ENCODE measurements around the gene CNTNAP5. TPM values are rescaled to one million over a fixed set of nuclear protein-coding genes. Genes with fewer than 3 reads are reported as not detected.

The CNTNAP5 gene
- total RNA-seq, 1 donor from 2014 or later = not detected

DNA sequence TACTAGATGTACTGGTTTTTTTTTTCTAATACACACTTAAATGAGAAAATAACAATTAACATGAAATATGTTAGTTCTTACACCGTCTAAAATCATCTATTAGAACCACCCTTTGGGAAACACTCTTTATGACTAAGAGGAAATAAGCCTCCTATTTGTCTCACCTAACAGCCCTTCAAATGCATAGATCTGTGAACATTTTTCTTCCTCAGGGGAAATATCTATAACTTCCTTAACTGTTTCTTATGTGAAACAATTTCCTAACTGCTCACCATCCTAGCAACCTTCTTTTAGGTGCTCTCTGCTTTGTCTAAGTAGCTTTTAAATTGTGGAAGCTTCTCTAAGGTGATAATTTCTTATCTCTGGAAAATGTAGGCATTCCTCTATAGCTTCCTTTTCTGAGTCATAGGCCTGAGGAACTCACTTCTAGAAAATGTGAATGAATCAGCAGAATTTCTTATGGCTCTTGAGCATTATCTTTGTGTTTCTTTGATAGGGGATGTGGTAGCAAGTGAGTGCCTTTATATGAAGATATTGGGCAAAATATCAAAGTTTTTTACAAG, 56.1 kb downstream of the CNTNAP5 start:
- Histone ChIP-seq H3K4me3 (ENCODE audit: low read depth, low read length) (no peak overlapping the region), H3K27me3 (ENCODE audit: control insufficient read depth, insufficient read depth, low read length) (no peaks in the 10 kb centered on the region), H3K36me3 (ENCODE audit: control insufficient read depth, insufficient read depth, low read length) (no peaks in the 10 kb centered on the region)
- peak; percentile 81 for DNase-seq (ENCODE audit: low read depth)
- no peak for FAIRE-seq
- TF ChIP-seq, protein P1, sequence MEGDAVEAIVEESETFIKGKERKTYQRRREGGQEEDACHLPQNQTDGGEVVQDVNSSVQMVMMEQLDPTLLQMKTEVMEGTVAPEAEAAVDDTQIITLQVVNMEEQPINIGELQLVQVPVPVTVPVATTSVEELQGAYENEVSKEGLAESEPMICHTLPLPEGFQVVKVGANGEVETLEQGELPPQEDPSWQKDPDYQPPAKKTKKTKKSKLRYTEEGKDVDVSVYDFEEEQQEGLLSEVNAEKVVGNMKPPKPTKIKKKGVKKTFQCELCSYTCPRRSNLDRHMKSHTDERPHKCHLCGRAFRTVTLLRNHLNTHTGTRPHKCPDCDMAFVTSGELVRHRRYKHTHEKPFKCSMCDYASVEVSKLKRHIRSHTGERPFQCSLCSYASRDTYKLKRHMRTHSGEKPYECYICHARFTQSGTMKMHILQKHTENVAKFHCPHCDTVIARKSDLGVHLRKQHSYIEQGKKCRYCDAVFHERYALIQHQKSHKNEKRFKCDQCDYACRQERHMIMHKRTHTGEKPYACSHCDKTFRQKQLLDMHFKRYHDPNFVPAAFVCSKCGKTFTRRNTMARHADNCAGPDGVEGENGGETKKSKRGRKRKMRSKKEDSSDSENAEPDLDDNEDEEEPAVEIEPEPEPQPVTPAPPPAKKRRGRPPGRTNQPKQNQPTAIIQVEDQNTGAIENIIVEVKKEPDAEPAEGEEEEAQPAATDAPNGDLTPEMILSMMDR (IDR thresholded peaks at IDR 0.05; ENCODE audit: insufficient read depth, low read length, severe bottlenecking) = no peak

GRCh38 chr2:124088616-124089015, 63.5 kb downstream of the CNTNAP5 start:
- TF ChIP-seq, protein P1 (IDR thresholded peaks at IDR 0.05; ENCODE audit: insufficient read depth, low read length, severe bottlenecking) = no peak
- FAIRE-seq (no peak), DNase-seq (ENCODE audit: low read depth) (no peak)
- H3K36me3 ChIP-seq (ENCODE audit: control insufficient read depth, insufficient read depth, low read length) = no peaks in the 10 kb centered on the region
- no peaks in the 10 kb centered on the region for H3K27me3 ChIP-seq (ENCODE audit: control insufficient read depth, insufficient read depth, low read length)
- no peak overlapping the region for H3K4me3 ChIP-seq (ENCODE audit: low read depth, low read length)

- TF ChIP-seq, protein P1 (IDR thresholded peaks at IDR 0.05; ENCODE audit: insufficient read depth, low read length, severe bottlenecking) = no peak
- FAIRE-seq = no peak
Observed at GRCh38 chr2:124091721-124092120, 66.6 kb downstream of the CNTNAP5 start.

DNA sequence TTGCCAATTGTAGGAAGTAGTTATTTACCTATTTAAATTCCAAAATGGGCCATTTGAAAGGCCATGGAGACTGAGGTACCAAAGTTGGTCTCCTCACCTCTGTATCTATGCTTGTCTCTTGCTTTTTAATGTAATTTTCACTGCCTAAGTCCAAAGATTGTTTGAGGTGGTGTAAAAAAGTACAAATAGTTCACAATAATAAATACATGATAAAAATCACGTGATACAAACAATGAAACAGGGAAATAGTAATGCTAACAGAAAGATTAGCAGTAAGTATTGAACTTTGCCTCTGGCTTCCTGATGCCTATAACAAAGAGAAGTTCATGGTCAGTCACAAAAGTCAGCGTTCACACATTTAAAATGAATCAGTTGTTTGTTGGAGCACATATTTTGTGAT, 67.6 kb downstream of the CNTNAP5 start:
- no peak overlapping the region for H3K4me3 ChIP-seq (ENCODE audit: low read depth, low read length)
- TF ChIP-seq, protein P1 (IDR thresholded peaks at IDR 0.05; ENCODE audit: insufficient read depth, low read length, severe bottlenecking) = no peak
- no peaks in the 10 kb centered on the region for H3K27me3 ChIP-seq (ENCODE audit: control insufficient read depth, insufficient read depth, low read length)
- no peaks in the 10 kb centered on the region for H3K36me3 ChIP-seq (ENCODE audit: control insufficient read depth, insufficient read depth, low read length)
- DNase-seq (ENCODE audit: low read depth) = no peak
- no peak for FAIRE-seq

More at GRCh38 chr2:124091721-124092120, 66.6 kb downstream of the CNTNAP5 start:
- H3K36me3 ChIP-seq (ENCODE audit: control insufficient read depth, insufficient read depth, low read length) = no peaks in the 10 kb centered on the region
- no peak overlapping the region for H3K4me3 ChIP-seq (ENCODE audit: low read depth, low read length)
- H3K27me3 ChIP-seq (ENCODE audit: control insufficient read depth, insufficient read depth, low read length) = no peaks in the 10 kb centered on the region
- no peak for DNase-seq (ENCODE audit: low read depth)

- no peak for FAIRE-seq
- no peaks in the 10 kb centered on the region for H3K27me3 ChIP-seq (ENCODE audit: control insufficient read depth, insufficient read depth, low read length)
- no peak for DNase-seq (ENCODE audit: low read depth)
- H3K4me3 ChIP-seq (ENCODE audit: low read depth, low read length) = no peak overlapping the region
- TF ChIP-seq, protein P1 (IDR thresholded peaks at IDR 0.05; ENCODE audit: insufficient read depth, low read length, severe bottlenecking) = no peak
- no peaks in the 10 kb centered on the region for H3K36me3 ChIP-seq (ENCODE audit: control insufficient read depth, insufficient read depth, low read length)
Observed at GRCh38 chr2:124104914-124105313, 79.8 kb downstream of the CNTNAP5 start.

DNA sequence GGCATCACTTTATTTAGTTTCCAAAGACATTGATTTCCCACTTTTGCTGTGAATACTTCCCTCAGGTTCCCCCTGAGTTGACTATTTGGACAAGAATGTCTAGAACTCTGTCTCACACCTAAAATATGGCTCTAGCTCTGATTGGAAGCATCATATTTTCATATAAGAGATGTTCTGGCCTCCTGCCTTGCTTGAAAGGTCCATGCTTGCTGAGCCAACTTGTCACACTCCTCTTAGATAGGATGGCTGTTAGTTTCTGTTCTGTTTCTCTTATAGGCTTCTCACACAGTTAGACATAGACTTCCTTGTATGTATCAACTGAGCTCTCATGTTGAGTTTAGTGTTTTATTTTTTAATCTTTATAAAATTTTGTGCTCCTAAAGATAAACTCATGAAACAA, 87.1 kb downstream of the CNTNAP5 start:
- no peak overlapping the region for H3K4me3 ChIP-seq (ENCODE audit: low read depth, low read length)
- no peaks in the 10 kb centered on the region for H3K36me3 ChIP-seq (ENCODE audit: control insufficient read depth, insufficient read depth, low read length)
- peak; percentile 9 for DNase-seq (ENCODE audit: low read depth)
- TF ChIP-seq, protein P1 (IDR thresholded peaks at IDR 0.05; ENCODE audit: insufficient read depth, low read length, severe bottlenecking) = no peak
- no peak for FAIRE-seq
- no peaks in the 10 kb centered on the region for H3K27me3 ChIP-seq (ENCODE audit: control insufficient read depth, insufficient read depth, low read length)

All from bronchial epithelial cell (primary cell).